GM18517 (cell line): ENCODE measurements around the gene ZFYVE27.

Experiments
- ATAC-seq: cut with Tn5 transposase; IDR thresholded peaks from one replicate; pipeline ENCODE4 v1.9.1; 2021; ENCODE audit warnings: mild to moderate bottlenecking, moderate library complexity; ENCODE audit not compliant: unreplicated experiment

The ZFYVE27 gene

DNA sequence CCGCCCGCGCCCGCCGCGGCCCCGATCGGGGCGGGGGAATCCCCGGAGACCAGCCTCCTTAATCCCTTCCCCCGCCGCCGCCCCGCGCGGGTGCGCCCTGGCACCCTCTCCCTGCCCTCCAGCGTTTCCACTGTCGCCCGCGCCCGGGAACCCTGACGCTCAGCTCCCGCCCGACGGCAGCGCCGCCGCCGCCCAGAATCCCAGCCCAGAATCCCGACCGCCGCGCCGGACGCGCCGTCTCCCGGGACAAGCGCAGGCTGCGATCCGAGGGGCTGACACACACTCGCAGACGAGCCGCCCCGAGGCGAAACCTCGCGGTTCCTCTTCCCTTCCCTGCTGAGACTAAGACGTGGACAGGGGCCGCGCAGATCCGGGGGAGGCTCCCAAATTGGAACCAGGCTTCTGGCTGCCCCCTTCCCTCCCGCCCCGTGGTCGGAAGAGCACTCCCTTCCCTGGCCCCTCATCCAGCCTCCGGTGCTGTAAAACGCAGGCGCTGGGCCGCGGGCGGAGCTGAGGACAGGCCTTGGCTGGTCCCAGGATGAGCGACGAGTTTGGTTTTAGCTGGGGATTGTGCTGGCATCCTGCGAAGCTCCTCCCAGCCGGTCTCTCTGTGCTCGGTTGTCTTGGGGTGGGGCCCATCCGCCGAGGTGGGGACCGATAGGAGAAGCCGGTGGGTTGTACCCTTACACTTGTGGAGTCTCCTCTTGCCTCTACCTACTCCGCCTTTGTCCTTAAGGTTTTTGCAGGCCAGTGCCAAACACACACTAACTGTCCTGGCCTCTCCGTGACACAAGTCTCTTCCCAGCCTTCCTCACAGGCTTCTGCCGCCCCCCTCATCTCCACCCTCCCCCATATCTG is 22.3 kb upstream of the ZFYVE27 start:
- ATAC-seq = no peak

DNA sequence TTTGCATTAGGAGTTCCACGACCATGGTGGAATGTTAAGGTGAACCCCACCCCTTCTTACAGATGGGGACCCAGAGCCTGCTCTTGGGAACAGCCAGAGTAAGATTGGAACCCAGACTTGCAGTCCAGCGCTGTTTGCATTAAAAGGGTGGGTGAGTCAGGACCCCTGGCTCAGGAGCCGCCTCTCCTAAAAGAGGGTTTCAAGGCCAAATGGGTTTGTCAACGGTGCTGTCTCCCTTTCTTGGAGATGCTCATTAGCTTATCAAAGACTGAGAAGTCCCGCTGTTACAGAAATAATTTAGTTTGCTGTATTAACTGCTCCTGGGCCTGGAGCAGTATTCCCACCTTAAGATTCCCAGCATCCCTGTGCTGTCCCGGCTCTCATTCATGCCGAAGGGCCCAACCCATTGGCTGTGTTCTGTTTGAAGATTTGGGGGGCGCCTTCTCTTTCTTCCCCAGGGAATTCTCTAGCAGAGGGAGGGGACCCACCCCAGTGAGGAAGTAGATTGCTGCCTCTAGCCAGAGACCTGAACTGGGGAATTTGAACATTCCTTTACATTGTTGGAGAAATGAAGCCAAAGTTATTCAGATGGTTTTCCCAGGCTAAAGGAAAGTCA is 21.6 kb upstream of the ZFYVE27 start:
- ATAC-seq = no peak

DNA sequence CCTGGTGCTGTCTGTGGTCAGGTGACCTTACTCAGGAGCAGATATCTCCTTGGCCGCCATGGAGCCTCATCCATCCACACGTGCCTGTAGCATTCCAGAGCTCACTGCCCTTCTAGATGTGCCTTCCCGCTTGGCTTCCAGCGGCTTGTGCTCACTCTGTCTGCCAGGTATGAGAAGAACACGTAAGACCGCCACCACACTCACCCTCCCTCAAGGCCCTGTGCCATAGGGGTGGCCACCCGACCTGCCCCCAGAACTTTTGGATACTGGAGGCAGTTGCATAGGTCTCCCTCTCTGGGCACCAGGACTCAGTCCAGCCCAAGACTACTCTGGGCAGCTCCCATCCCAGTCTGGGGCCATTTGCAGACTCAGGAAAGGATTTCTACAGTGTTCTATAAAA is 19.3 kb upstream of the ZFYVE27 start:
- ATAC-seq = no peak

DNA sequence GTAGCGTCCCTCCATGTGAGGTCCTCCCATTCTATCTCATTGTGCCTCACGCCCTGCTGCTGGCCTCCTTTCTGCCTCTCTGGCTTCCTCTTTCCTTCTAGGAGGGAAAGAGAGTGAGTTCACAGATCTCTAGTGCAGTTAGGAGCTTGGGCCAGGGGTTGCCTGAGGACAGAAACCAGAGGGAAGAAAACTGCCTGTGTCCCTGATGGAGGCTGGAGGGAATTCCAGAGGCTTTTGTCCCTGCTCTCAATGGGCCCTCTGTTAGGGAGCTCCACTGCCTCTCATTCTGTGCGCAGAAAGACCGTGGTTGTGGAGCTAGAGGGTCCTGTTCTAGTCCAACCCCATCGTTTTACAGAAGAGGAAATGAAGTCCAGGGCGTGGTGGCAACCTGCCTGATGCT is 18.8 kb upstream of the ZFYVE27 start:
- no peak for ATAC-seq

DNA sequence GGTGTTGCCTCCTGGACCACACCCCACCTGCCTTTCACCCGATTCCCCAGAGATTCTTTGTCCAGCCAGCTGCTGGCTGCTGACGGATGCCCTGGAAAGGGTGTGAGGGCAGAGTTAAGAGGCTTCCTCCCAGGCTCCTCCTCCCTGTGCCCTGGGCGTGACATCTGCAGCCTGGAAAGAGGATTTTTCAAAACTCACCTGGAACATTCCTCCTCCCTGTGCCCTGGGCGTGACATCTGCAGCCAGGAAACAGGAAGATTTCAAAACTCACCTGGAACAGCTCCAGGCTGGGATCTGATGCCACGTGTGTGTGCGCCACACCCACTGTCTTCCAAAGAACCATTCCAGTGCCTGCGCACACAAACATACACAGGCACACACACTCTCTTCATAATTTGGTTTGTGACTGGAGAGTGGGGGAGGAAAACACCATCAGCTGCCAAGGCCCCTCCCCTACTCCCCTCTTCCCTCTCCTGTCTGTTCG is 18.2 kb upstream of the ZFYVE27 start:
- no peak for ATAC-seq

DNA sequence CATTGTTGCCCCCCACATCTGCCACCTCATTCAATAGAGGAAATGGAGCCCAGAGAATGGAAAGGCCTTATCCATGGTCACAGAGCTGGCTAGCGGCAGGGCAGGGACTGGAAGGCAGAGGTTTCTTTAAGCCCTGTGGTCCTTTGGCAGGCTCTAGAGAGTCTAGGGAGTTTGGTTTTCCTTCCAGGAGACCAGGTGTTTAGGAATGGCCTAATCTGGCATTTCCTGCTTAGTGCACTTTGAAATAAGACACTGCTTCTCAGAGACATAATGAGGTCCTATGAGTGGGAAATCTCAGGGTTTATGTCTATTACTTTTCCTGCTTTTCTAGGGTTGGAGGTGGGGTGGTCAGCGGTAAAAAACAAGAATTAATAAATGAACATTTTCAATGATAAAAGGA is 17.3 kb upstream of the ZFYVE27 start:
- no peak for ATAC-seq

DNA sequence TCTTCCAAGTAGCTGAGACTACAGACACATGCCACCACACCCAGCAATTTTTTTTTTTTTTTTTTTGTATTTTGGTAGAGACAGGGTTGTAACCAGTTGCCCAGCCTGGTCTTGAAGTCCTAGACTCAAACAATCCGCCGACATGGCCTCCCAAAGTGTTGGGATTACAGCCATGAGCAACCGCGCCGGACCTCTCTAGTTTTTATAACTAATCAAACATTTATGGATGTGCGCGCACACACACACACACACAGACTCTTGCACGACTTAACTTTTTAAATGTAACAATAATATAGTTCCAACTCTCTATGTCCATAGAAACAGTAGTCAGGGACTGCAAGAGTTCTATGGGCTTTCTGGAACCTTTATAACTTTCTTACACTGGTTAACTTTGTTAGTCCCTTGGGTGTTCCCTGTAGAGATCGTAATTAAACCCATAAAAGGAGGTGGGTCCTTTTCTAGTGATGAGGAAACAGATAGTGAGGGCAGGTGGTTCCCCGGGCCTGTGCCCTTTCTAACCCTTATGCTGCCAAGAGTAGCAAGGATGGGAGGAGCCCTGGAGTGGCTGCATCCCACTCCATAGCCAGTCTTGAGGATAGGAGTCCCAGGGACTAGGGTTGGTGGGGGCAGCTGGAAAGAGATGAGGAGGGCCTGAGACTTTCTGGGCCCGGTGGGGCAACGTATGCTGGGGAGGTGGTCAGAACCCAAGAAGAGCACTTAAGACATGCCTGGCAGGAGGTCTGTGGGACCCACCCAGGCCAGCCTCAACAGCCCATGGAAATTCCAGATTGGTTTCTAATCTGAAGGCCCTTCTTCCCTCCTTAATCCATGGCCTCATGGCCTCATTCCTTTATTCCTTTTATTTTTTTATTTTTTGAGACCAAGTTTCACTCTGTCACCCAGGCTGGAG is 14.8 kb upstream of the ZFYVE27 start:
- ATAC-seq = no peak

DNA sequence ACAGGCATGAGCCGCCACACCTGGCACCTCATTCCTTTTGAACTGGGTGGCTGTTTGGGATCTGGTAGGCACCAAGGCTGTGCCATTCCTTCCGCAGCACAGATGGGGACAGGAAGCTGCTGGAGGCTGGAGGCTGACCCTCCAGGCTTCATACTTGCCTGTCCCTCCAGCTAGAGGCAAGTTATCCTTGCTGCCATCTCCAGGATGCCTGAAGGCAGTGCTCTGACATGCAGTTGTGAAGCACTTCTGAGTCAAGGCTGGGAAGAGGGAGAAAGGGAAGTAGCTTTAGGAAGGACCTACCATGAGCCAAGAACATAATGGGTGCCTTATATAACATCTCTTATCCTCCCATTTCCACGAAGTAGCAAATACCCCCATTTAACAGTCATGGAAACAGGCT is 13.9 kb upstream of the ZFYVE27 start:
- no peak for ATAC-seq

DNA sequence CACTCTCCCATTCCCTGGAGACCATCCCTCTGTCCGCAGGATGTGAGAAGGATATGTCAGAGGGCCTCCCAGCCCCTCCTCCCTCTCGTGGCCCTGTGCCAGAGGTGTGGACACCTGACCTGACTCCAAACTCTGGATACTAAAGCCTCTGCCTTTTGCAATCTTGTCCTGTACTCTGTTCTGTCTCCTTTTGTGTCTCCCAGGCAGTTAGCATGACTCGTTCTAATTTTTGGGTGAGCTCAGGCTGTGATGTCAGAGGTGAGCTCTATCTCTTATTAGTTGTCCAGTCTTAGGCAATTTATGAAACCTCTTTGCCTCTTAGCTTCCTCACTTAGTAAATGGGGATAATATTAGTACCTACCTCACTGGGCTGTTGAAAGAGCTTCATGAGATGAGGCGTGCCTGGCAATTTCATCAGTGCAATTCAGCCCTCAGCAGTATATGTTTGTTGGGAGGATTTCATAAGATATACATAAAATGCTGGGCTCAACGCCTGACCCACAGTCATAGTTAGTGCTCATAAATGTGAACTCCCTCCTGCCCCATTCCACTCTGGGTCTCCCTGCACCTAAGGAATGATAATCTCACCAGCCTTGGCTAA is 12.5 kb upstream of the ZFYVE27 start:
- ATAC-seq = no peak

DNA sequence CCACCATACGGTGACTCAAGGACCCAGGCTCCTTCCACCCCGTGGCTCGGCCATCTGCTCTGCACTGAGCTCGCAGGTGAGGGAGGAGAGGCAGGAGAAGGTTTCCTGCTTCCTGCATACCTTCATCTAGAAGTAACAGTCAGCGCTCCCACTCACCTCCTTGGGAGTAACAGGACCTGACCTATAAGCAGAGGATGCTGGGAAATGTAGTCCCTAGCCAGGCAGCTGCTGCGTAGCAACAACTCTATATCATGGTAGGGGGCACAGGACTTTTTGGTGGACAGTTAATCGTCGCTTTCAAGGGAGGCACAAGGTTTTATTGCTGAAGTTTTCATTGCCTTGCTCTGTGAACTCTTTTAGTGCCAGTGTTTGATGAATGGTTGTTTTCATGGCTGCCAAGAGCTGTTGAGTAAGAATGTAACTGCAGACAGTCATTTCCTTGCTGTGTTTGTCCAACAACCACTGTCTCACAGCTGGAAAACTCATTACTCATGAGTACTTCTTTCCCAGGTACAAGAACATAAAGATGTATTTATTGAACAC is 10.2 kb upstream of the ZFYVE27 start:
- no peak for ATAC-seq

DNA sequence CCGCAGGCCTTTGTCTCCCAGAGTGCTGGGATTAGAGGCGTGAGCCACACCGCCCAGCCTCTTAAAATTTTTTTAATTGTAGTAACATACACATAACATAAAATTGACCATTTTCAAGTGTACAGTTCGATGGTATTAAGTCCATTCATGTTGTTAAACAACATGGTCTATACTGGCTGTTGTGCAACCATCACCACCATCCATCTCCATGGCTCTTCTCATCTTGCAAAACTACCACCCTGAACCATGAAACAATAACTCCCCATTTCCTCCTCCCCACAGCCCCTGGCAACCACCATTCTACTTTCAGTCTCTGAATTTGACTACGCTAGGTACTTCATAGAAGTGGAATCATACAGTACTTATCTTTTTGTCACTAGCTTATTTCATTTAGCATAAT is 7.9 kb upstream of the ZFYVE27 start:
- ATAC-seq = no peak

DNA sequence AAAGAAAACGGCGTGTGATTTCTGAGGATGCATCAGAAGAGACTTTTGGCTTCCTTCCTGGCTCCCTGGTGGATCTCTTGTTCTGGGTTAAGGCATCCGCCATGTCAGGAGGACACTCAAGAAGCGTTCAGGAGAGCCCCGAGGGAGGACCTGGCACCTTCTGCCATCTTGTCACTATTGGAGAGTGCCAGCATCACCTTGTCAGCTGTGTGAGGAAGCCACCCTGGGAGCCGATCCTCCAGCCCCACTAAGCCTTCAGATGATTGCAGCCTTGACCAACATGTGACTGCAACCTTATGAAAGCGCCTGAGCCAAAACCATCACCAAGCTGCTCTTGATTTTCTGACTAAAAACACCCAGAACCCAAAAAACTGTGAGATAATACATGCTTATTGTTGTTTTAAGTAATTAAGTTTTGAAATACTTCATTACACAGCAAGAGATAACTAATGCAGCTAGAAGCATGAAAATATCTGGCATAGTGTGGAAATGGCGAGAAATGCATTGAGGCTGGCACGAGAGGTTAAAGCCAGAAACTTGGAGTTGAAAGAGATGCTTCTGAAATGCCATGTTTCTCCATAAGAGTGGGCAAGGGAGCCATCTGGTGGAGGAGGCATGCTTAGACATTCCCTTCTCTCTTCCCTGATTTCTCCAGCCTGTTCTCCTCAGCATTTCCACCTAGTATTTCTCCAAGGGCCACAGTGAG is 5.4 kb upstream of the ZFYVE27 start:
- ATAC-seq = no peak

DNA sequence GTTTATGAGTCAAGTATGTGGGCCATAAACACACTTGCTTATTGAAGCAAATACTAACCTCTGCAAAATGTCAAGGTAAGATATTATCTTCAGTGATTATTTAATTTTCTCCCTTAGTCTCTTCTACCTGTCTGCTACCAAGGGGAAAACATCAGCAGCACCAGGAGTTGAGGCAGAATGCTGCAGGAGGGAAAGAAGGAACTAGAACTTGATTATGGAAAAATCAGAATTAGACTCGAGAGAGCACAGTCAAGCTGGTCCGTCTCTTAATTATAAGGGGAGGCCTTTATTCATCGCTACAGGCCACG is 4.9 kb upstream of the ZFYVE27 start:
- ATAC-seq = no peak

DNA sequence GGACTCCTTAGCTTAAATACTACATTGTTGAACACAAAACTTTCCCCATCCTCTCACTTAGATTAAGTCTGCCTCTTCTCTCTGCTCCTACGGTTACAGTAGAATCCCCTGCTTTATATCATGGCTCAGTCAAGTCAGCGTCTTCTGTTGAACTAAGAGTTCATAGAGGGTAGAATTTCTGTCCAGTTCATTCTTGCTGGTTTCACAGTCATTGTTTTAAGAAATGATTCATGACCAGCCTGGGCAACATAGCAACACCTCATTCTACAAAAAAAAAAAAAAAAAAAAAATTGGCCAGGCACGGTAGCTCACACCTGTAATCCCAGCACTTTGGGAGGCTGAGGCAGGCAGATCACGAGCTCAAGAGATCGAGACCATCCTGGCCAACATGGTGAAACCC is 3.7 kb upstream of the ZFYVE27 start:
- ATAC-seq = no peak

DNA sequence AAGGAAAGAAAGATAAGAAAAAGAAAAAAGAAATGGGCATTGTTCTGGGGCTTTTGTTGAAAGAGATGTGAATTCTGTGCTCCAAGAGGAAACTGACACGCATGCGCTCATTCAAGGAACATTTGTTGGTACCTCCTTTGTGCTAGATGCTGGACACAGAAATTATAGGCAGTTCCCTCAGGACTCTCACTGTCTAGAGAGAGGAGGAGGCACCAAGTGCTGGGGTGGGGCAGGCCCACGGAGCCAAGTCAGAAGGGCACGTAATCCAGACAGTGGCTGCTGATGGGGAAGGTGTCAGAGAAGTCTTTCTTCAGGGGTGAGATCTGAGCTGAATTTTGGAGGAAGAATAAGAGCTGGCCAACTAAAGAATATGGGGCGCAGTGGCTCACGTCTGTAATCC is 2.9 kb upstream of the ZFYVE27 start:
- ATAC-seq = no peak

DNA sequence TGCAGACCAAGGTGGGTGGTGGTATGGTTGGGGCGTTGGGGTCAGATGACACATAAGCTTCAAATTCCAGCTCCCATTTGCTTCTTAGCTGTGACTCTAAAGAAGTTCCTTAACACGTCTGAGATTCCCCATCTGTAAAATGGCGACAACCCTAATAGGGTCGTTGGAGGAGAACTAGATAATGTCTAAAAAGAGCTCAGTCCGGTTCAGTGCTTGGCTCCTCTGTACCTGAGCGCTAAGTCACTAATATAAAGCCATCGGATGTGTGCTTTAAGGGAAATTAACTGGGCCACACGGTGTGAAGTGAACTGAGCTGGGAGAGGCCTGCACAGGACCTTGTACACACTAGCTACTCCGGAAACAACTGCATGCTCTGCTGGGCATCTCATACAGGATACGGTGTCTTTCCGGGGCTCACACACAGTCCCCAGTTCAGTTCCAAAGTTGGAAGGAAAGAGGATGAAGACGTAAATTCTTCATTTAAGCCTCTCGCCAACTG is 476 bp upstream of the ZFYVE27 start:
- peak; percentile 21 for ATAC-seq

DNA sequence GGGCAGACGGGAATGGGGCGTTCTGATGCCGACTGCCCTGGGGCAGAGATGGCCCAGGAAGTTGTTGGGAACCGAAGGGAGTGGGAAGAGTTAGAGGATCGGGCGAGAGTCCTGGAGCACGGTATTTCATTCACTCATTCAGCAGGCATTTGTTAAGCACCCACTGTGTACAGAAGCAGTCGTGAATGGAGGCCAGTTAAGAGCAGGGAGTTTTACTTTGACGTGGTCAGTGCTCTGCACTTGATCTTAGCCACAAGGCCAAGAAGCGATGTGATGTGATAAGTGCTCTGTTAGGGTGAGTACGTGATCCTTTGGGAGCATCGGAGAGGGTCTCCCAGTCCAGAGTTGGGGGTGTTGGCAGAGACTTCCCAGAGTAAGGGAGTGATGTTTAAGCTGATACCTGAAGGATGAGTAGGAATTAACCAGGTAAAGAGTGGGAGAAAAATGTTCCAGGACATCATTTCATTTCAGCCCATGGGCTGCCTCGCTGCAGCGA is 890 bp downstream of the ZFYVE27 start:
- peak; percentile 16 for ATAC-seq

DNA sequence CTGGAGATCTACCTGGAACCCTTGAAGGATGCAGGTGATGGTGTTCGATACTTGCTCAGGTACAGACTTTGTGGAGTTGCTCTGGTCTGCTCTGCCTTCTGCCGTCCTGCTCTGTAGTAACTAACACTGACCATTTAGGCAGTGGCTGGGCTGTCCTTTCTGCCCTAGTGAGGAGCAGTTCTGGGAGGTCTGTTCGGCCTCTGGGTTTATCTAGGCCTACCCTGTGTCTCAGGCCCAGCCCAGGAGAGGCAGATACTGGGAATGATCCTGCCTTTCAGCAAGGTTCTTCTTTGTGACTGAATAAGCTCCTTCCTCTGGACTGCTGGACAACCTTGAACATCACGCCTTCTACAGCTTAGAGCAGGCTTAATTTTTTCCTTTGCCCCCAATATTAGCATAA is 1.7 kb downstream of the ZFYVE27 start:
- no peak for ATAC-seq

DNA sequence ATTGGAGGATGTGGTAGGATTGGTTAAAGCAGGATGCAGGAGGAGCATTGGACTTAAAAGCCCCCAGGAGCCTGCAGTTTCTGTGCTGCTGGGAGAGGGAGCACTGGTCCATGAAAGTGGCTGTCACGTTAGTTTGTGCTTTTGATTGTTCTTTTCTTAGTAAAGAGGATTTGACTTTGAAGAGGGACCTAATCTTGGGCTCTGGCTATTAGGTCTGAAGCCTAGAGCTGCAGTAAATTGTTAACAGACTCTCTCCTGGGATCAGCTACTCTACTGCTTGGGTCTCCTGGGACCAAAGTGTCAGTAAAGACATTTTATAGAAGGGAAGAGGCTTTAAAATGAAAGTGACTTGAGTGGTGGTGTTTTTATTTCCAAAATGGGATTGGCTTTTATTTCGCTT is 3.7 kb downstream of the ZFYVE27 start:
- ATAC-seq = no peak
